T-helper 17 cell (primary cell): ENCODE measurements around the gene GSDMA. TPM values are rescaled to one million over a fixed set of nuclear protein-coding genes. Genes with fewer than 3 reads are reported as not detected.
A peak's percentile ranks its signal among the peaks of the same experiment; 100 is the strongest.
"Not testable (repeated sequence)": the region's sequence is repeated elsewhere in the genome, so short reads cannot be mapped to it uniquely, and the experiment has no call there.

ENCODE experiments used
- ATAC-seq: fragments of 150-1000 bp; cut with Tn5 transposase; 2 replicates; pipeline ENCODE4 v1.10.0; 2021; ENCODE audit warnings: mild to moderate bottlenecking, moderate library complexity
- DNase-seq, 3 donors: peaks; one replicate each; pipeline versions ENCODE4 v3.0.0 to v3.0.0-alpha.2; 2020 to 2021
- H3K9me3 ChIP-seq: one replicate; pipeline ENCODE4 v1.7.0; 2013; ENCODE audit warnings: low read length, mild to moderate bottlenecking; ENCODE audit not compliant: control insufficient read depth, poor library complexity, severe bottlenecking
- H3K27ac Mint-ChIP-seq: one replicate; pipeline ENCODE4 v1.8.0; 2022; ENCODE audit warnings: mild to moderate bottlenecking, moderate library complexity, mixed read lengths
- H3K27me3 Mint-ChIP-seq: one replicate; pipeline ENCODE4 v1.8.0; 2022; ENCODE audit warnings: mixed read lengths
- H3K36me3 Mint-ChIP-seq: one replicate; pipeline ENCODE4 v1.8.0; 2022; ENCODE audit warnings: low read depth, mixed read lengths
- H3K4me1 Mint-ChIP-seq: one replicate; pipeline ENCODE4 v1.8.0; 2022; ENCODE audit warnings: mild to moderate bottlenecking, mixed read lengths
- H3K4me3 Mint-ChIP-seq: one replicate; pipeline ENCODE4 v1.8.0; 2022; ENCODE audit warnings: mild to moderate bottlenecking, moderate library complexity, mixed read lengths
- total RNA-seq, 4 donors: library from RNA in 2 of 4; stranded (reverse) in 2 of 4; gene quantifications; one replicate each; pipeline ENCODE4 v1.2.3 and lab custom pipeline; 2022 to 2026

GSDMA gene
- total RNA-seq, 2 donors from 2014 or later, result 0.26 TPM; not detected in 1

- H3K27me3 Mint-ChIP-seq, result peaks cover 7% of the 10 kb centered on the region
- H3K4me3 Mint-ChIP-seq, result no peak overlapping the region
- DNase-seq (no peak), ATAC-seq (no peak)
- no peaks in the 10 kb centered on the region for H3K9me3 ChIP-seq
- H3K36me3 Mint-ChIP-seq, result no peaks in the 10 kb centered on the region
- peaks cover 11% of the 10 kb centered on the region for H3K4me1 Mint-ChIP-seq
- H3K27ac Mint-ChIP-seq, result peak overlapping the region; percentile 91
Measured at GRCh38 chr17:39939106-39939505, 23.7 kb upstream of the GSDMA start.

GRCh38 chr17:39939588-39940419 is 23.0 kb upstream of the GSDMA start:
- peak in 2 of 3 donors; percentile 24 to 31 for DNase-seq

GRCh38 chr17:39943702-39944392 is 19.0 kb upstream of the GSDMA start:
- Mint-ChIP-seq H3K36me3 (no peaks in the 10 kb centered on the region), H3K27ac (no peak overlapping the region), H3K27me3 (peaks cover 7% of the 10 kb centered on the region), H3K4me1 (peaks cover 17% of the 10 kb centered on the region), H3K4me3 (no peak overlapping the region)
- ATAC-seq (no peak), DNase-seq (no peak)
- H3K9me3 ChIP-seq, result no peaks in the 10 kb centered on the region

More at GRCh38 chr17:39939588-39940419, 23.0 kb upstream of the GSDMA start:
- peak; percentile 99 for ATAC-seq
- no peaks in the 10 kb centered on the region for H3K36me3 Mint-ChIP-seq
- H3K27ac Mint-ChIP-seq, result peak overlapping the region; percentile 91
- no peaks in the 10 kb centered on the region for H3K9me3 ChIP-seq
- H3K4me3 Mint-ChIP-seq, result peak overlapping the region; percentile 45
- peaks cover 11% of the 10 kb centered on the region for H3K4me1 Mint-ChIP-seq
- H3K27me3 Mint-ChIP-seq, result peaks cover 7% of the 10 kb centered on the region

DNA sequence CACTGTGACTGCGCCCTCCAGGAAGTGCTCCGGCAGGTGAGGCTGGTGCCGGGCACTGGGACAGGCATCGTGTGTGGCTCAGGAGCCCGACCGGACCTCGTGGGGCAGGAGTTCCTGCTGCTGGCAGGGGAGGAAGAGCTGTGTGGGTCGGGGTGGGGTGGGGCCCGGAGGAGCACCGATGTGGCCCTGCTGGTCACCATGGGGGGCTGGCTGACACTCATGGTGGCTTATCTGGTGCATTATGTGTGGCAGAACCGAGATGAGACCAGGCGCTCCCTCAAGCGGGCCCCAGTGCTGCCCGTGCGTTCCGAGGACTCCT is 18.5 kb upstream of the GSDMA start:
- ATAC-seq (no peak), DNase-seq (no peak)
- H3K27me3 Mint-ChIP-seq, result peaks cover 7% of the 10 kb centered on the region
- no peaks in the 10 kb centered on the region for H3K9me3 ChIP-seq
- peaks cover 17% of the 10 kb centered on the region for H3K4me1 Mint-ChIP-seq
- no peaks in the 10 kb centered on the region for H3K36me3 Mint-ChIP-seq
- no peak overlapping the region for H3K27ac Mint-ChIP-seq
- H3K4me3 Mint-ChIP-seq, result no peak overlapping the region

- Mint-ChIP-seq H3K27ac (no peak overlapping the region), H3K4me1 (peaks cover 8% of the 10 kb centered on the region)
Measured at GRCh38 chr17:39946551-39947330, 16.1 kb upstream of the GSDMA start.

DNA sequence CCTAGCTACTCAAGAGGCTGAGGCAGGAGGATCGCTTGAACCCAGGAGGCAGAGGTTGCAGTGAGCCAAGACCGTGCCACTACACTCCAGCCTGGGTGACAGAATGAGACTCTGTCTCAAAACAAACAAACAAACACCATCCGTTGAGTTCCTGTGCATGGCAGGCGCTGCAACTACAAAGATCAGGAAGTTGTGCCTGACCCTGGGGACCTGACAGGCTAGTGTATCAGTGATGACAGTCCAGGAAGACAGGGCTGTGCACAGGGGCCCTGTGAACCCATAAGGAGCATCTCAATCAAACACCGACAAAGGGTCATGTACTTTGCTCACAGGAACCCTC is 14.3 kb upstream of the GSDMA start:
- not testable (repeated sequence) for DNase-seq, H3K4me3 Mint-ChIP-seq, H3K27ac Mint-ChIP-seq, H3K36me3 Mint-ChIP-seq, ATAC-seq, H3K27me3 Mint-ChIP-seq, H3K9me3 ChIP-seq
- peaks cover 16% of the 10 kb centered on the region for H3K4me1 Mint-ChIP-seq

More at GRCh38 chr17:39946551-39947330, 16.1 kb upstream of the GSDMA start:
- H3K4me3 Mint-ChIP-seq, result no peak overlapping the region
- DNase-seq (no peak), ATAC-seq (no peak)
- no peaks in the 10 kb centered on the region for H3K9me3 ChIP-seq
- peaks cover 7% of the 10 kb centered on the region for H3K27me3 Mint-ChIP-seq
- no peaks in the 10 kb centered on the region for H3K36me3 Mint-ChIP-seq

DNA sequence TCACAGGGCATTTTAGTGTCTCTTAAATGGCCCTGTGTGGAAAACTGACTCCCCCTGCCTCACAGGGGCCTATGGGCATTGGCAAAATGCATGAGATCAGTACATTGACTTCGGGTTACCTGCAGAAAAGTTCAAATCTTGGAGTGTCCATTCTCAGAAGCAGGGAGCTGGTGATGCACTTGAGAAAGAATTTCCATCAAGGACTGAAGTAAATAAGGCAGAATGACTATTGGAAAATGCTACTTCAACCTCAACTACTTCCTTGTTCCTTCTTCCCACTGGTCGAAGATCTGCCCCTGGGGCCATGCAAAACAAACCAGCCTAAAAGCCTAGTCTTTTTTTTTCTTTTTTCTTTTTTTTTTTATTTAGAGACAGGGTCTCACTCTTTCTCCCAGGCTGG is 13.8 kb upstream of the GSDMA start:
- H3K36me3 Mint-ChIP-seq, result no peaks in the 10 kb centered on the region
- no peak overlapping the region for H3K4me3 Mint-ChIP-seq
- DNase-seq (no peak), ATAC-seq (no peak)
- H3K27me3 Mint-ChIP-seq, result no peaks in the 10 kb centered on the region
- H3K27ac Mint-ChIP-seq, result no peak overlapping the region
- H3K4me1 Mint-ChIP-seq, result peaks cover 16% of the 10 kb centered on the region
- H3K9me3 ChIP-seq, result no peaks in the 10 kb centered on the region

DNA sequence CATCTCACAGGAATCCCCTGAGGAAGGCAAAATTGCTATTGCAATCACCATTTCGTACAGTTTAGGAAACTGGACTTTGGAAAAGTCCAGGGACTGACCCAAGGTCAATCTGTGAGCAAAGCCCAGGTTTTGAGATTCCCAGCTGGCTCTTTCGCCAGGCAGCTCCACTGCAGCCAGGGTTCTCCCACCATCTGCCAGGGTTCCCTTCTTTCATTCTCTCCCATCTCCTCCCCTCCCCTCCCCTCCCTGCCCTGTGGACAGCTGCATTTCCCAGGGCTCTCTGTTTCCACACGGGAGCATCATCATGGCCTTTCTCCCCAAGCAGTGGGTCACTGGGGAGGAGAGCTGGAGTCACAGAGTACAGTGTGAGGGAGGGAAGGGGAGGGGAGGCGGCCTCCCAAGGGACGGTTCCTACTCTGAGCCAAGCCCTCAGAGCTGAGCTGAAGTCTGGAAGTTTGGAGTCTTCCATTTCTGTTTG is 11.9 kb upstream of the GSDMA start:
- H3K27me3 Mint-ChIP-seq, result no peaks in the 10 kb centered on the region
- H3K36me3 Mint-ChIP-seq, result no peaks in the 10 kb centered on the region
- no peak overlapping the region for H3K4me3 Mint-ChIP-seq
- peaks cover 16% of the 10 kb centered on the region for H3K4me1 Mint-ChIP-seq
- no peaks in the 10 kb centered on the region for H3K9me3 ChIP-seq
- DNase-seq, result no peak
- no peak overlapping the region for H3K27ac Mint-ChIP-seq
- no peak for ATAC-seq

DNA sequence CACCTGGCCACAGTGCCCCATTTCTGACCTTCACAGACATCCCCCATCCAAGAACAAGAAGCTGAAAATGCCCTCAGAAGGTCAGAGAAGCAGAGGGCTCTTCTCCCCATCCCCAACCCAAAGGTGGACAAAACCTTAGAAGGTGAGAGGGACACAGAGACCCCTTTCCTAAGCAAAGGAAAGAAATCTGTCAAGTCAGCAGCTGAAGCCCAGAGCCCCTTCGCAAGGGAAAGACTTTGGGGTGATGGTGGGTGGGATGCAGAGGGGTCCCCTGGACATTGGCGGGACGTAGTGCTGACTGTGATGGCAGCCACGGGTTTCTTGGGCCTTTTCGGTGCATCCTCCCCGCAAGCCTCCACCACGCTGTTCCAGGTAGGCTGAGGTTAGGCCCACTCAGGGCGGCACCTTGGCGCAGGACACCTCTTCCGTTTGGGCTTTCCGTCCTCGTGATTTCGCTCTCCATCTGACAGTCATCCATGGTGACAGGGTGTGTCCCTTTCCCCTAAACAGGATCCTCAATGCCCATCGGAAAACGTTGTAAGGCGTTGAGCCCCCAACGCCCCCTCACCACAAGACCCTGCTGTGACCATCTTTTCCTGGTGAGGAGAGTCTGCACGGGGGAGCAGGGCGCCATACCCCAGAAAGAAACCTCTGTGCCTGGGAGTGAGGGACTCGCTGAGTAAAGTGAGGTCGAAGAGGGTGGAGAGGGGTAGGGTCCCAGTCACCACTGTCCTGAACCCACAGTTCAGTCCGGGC is 10.7 kb upstream of the GSDMA start:
- ATAC-seq (no peak), DNase-seq (no peak)
- H3K4me3 Mint-ChIP-seq, result peak overlapping the region; percentile 85
- H3K27ac Mint-ChIP-seq, result no peak overlapping the region
- no peaks in the 10 kb centered on the region for H3K9me3 ChIP-seq
- no peaks in the 10 kb centered on the region for H3K27me3 Mint-ChIP-seq
- H3K4me1 Mint-ChIP-seq, result peaks cover 13% of the 10 kb centered on the region
- no peaks in the 10 kb centered on the region for H3K36me3 Mint-ChIP-seq

- ATAC-seq (peak; percentile 89), DNase-seq (peak; percentile 93 to 98 (median 97))
Measured at GRCh38 chr17:39952680-39953470, 9.9 kb upstream of the GSDMA start.

GRCh38 chr17:39953471-39953888 is 9.3 kb upstream of the GSDMA start:
- no peaks in the 10 kb centered on the region for H3K36me3 Mint-ChIP-seq
- peaks cover 9% of the 10 kb centered on the region for H3K4me1 Mint-ChIP-seq
- DNase-seq (no peak), ATAC-seq (no peak)
- H3K27me3 Mint-ChIP-seq, result no peaks in the 10 kb centered on the region
- peak overlapping the region; percentile 85 for H3K4me3 Mint-ChIP-seq
- H3K9me3 ChIP-seq, result no peaks in the 10 kb centered on the region
- peak overlapping the region; percentile 49 for H3K27ac Mint-ChIP-seq

More at GRCh38 chr17:39952680-39953470, 9.9 kb upstream of the GSDMA start:
- peaks cover 11% of the 10 kb centered on the region for H3K4me1 Mint-ChIP-seq
- H3K9me3 ChIP-seq, result no peaks in the 10 kb centered on the region
- no peaks in the 10 kb centered on the region for H3K36me3 Mint-ChIP-seq
- peak overlapping the region; percentile 85 for H3K4me3 Mint-ChIP-seq
- H3K27ac Mint-ChIP-seq, result peak overlapping the region; percentile 49
- H3K27me3 Mint-ChIP-seq, result no peaks in the 10 kb centered on the region

DNA sequence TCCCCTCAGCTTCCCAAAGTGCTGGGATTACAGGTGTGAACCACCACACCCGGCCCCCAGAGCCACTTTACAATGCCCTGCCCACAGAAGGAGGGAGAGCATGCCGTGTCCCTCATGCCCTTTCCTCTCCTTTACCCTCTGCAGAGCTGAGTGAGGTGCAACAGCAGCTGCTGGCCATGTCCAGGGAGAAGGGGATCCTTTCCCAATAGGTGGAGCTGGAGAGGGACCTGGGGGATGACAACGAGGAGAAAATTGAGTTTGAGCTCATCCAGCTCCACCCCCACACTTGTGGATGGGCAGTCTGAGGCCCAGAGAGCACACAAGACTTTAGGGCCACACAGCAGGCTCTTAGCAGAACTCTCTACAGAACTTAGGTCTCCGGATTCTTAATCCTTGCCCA is 7.9 kb upstream of the GSDMA start:
- Mint-ChIP-seq H3K4me1 (peaks cover 14% of the 10 kb centered on the region), H3K27me3 (no peaks in the 10 kb centered on the region), H3K4me3 (peak overlapping the region; percentile 63), H3K27ac (peak overlapping the region; percentile 16), H3K36me3 (no peaks in the 10 kb centered on the region)
- no peaks in the 10 kb centered on the region for H3K9me3 ChIP-seq
- DNase-seq (no peak), ATAC-seq (no peak)
